Activated CD4-positive, alpha-beta T cell treated with anti-CD3 and anti-CD28 coated beads, Interleukin-2, amount 50 U/mL, for 4 hours (primary cell): ENCODE results near the gene EYA3.
"Not testable (repeated sequence)": the region's sequence is repeated elsewhere in the genome, so short reads cannot be mapped to it uniquely, and the experiment has no call there.

Source experiments
- DNase-seq, 2 experiments: peaks; one replicate each; pipeline ENCODE4 v3.0.0-alpha.2; 2020

The EYA3 gene

GRCh38 chr1:28027238-28027637 lies 61.2 kb downstream of the EYA3 start:
- DNase-seq = no peak

GRCh38 chr1:28026329-28026728 lies 62.1 kb downstream of the EYA3 start:
- no peak for DNase-seq

- no peak for DNase-seq
These were observed 67.3 kb downstream of the EYA3 start for GRCh38 chr1:28021064-28021463.

GRCh38 chr1:28010969-28011368 lies 77.4 kb downstream of the EYA3 start:
- DNase-seq = no peak

- DNase-seq = not testable (repeated sequence)
These were observed 85.3 kb downstream of the EYA3 start for GRCh38 chr1:28003117-28003516.

GRCh38 chr1:28002600-28002999 lies 85.8 kb downstream of the EYA3 start:
- no peak for DNase-seq

- no peak for DNase-seq
These were observed 89.4 kb downstream of the EYA3 start for GRCh38 chr1:27999055-27999454.

GRCh38 chr1:27994526-27994925 lies 93.9 kb downstream of the EYA3 start:
- not testable (repeated sequence) for DNase-seq

GRCh38 chr1:27994060-27994459 lies 94.3 kb downstream of the EYA3 start:
- no peak for DNase-seq

GRCh38 chr1:27993241-27993640 lies 95.2 kb downstream of the EYA3 start:
- peak; percentile 15 to 23 for DNase-seq

GRCh38 chr1:27992276-27992675 lies 96.1 kb downstream of the EYA3 start:
- peak; percentile 23 to 34 for DNase-seq

- no peak for DNase-seq
These were observed 97.4 kb downstream of the EYA3 start for GRCh38 chr1:27990920-27991537.

GRCh38 chr1:27981145-27981544 lies 107.3 kb downstream of the EYA3 start:
- no peak for DNase-seq

GRCh38 chr1:27980216-27980845 lies 108.1 kb downstream of the EYA3 start:
- DNase-seq = no peak

GRCh38 chr1:27979859-27980201 lies 108.6 kb downstream of the EYA3 start:
- DNase-seq = no peak

- no peak for DNase-seq
These were observed 109.1 kb downstream of the EYA3 start for GRCh38 chr1:27979151-27979858.

- no peak for DNase-seq
These were observed 114.0 kb downstream of the EYA3 start for GRCh38 chr1:27974417-27974781.

GRCh38 chr1:27973771-27974416 lies 114.5 kb downstream of the EYA3 start:
- DNase-seq = no peak

GRCh38 chr1:27972141-27972540 lies 116.3 kb downstream of the EYA3 start:
- DNase-seq = no peak

- no peak for DNase-seq
These were observed 116.7 kb downstream of the EYA3 start for GRCh38 chr1:27971674-27972073.

GRCh38 chr1:27970401-27970800 lies 118.0 kb downstream of the EYA3 start:
- DNase-seq = no peak

GRCh38 chr1:27968692-27969091 lies 119.7 kb downstream of the EYA3 start:
- no peak for DNase-seq

GRCh38 chr1:27967884-27968466 lies 120.4 kb downstream of the EYA3 start:
- no peak for DNase-seq
